GM19324 (cell line): Measurements from ENCODE around the gene TCF3.
A peak's percentile ranks its signal among the peaks of the same experiment; 100 is the strongest.
"Not testable (repeated sequence)": the region's sequence is repeated elsewhere in the genome, so short reads cannot be mapped to it uniquely, and the experiment has no call there.

Experiments
- ATAC-seq: cut with Tn5 transposase; IDR thresholded peaks from one replicate; pipeline ENCODE4 v1.9.1; 2021; ENCODE audit warnings: mild to moderate bottlenecking, moderate library complexity; ENCODE audit not compliant: unreplicated experiment, low FRiP score

The TCF3 gene

DNA sequence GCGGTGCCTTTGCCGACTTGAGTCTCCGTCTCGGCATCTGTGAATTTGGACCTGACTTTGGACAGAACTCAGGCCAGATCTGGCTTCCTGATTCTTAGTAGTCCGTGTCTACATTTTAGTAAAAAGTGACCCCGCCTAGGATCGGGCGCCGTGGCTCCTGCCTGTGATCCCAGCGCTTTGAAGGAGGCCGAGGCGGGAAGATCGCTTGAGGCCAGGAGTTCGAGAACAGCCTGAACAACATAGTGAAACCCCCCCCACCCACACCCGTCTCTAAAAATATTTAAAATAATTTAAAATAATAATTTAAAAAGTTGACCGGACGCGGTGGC is 849 bp upstream of the TCF3 start:
- no peak for ATAC-seq

DNA sequence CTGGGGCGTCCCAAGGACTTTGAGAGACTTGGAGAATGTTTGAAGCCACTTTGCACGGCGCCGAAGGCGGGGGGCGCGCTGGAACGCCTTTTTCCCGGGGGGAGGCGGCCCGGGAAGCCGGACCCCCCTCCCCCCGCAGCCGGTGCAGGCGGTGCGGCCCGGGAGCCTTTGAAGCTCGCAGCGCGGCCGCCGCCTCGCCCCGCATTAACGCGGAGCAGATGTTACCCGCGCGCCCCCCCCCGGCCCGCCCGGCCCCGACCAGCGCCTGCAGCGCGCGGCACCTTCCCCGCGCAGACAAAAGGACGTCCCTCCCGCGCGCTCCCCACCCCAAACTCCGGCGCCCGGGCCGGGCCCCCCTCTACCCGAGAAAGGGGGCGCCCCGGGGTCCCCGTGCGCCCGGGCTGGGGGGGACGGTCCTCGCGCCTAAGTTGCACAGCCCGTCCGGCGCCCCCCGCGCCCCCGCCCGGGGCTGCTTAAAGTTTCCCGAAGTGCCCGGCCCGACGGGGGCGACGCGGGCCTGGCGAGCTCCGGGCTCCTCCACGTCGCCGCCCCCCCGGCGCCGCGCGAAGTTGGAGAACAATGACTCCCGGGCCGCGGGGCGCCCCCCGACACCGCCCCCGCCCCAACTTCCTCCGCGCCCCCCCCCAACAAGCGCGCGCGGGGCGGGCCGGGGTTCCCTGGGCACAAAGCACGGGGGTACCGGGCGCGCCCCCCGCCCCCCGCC is 685 bp downstream of the TCF3 start:
- peak; percentile 2 for ATAC-seq

DNA sequence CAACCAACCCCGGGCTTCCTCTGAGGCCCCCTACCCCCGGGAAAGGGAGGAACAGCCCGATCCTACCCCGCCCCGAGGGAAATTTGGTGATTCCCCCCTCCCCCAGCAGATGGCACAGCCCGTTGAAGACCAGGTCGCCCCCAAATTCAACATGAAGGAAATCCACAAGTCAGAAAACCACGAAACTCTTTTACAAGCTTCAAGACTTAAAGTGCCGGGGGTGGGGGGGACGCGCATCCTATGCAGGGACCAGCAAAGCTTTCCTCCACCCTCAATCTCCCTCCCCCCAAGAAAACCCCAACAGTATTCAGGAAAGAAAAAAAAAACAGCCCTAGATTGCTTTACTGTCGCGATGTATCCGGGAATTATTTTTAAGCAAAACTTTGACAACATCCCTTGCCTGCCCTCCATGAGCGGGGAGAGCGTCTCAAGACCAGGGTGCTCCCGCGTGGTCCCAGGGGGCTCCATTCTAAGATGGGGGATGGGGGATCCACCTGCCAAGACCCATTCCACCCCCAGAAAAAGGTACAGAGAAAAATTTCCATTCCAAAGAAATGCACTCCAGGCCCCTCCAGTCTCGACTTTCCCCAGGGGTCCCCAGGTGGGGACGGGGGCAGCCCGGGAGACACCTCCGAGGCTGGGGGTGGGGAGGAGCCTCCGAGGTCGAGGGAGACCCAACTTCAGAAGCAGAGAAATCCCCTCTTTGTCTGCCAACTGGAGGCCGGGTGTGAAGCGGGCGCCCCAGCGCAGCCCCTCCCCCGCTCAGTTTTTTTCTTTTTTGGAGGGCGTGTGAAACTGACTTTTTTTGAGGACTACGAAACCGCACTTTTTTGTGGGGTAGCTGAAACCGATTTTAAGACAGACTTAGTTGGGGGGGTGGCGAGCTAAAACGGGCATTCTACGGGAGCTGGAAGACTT is 1.5 kb downstream of the TCF3 start:
- ATAC-seq, result no peak

DNA sequence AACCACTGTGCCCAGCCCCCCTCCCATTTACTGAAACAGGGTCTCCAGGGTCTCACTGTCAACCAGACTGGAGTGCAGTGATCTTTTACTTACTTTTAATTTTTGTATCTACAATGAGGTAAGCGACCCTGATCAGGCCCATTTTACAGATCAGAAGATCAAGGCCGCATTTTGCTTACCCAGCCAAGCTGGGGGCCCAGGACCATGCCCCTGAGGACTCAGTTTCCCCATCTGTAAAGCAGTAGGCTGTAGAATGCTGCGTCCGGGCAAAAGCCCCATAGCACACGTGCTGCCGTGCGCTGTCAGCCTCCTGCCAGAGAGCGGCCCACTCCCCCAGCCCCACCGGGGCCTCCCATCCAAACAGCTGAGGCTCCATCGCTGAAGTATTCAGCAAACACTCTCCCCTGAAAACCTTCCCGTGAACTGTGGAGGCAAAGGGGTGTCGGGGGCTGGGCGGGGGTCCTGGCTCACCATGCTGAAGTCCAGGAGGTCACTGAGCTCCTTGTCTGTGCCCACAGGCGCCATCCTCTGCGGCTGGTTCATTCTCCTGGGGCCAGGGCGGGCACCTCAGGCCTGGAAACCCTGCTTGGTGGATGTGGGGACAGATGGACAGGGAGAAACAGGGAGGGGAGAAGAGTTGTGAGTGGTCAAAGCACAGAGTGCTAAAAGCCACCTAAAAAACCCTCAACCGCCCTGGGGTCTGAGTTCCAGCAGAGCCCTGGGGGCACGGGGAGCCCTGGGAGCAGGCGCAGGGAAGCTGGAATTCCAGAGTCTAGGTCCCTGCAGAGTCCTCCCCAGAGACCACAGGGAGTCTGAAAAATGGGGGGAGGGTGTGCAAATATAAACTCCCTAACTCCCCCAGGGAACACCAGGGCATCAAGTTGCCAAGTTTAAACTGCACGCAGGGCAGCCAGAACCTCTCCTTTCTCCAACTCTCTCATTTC is 2.4 kb downstream of the TCF3 start:
- ATAC-seq, result no peak

DNA sequence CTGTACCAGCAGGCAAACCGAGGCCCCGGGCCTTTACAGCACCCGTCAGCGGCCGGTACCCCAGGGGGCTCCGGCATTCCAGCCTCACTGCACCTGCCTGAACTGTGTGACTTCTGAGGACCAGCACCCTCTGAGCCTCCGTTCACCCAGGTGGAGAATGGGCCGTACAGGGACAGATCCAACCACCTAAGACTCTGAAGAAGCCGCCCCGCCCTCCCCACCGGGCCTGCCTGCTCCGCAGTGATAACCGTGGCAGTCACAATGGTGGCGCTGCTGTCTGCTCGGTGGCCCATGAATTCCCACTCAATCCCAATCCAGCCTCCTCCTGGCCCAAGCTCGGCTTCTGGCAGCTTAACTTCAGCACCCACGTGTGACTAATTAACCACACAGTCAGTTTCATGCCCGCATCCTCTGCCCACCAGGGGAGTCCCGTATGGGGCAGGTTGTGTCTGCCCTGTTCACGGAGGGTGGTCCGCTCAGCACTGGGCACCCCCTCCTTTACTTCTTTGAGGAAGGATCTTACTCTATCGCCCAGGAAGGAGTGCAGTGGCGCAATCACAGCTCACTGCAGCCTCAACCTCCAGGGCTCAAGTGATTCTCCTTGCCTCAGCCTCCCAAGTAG is 3.4 kb downstream of the TCF3 start:
- ATAC-seq, result peak; percentile 6

DNA sequence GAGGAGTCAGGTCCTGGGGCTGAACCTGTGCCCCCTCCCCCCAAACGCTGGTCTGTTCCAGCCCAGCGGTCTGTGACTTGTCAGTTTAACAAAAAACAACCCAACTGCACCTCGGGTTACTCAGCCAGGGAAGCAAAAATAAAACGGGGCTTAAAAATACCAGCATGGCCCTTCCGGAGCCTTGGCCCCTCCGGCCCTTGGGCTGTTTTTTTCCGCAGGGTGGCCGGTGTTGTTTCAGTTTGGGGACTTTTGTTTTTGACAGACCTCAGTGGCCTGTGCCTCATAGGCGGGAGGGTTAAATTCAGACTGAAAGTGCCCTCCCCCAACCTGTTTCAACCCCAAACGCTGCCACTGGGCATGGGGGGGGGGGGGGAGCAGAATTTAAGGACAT is 4.0 kb downstream of the TCF3 start:
- peak; percentile 18 for ATAC-seq

DNA sequence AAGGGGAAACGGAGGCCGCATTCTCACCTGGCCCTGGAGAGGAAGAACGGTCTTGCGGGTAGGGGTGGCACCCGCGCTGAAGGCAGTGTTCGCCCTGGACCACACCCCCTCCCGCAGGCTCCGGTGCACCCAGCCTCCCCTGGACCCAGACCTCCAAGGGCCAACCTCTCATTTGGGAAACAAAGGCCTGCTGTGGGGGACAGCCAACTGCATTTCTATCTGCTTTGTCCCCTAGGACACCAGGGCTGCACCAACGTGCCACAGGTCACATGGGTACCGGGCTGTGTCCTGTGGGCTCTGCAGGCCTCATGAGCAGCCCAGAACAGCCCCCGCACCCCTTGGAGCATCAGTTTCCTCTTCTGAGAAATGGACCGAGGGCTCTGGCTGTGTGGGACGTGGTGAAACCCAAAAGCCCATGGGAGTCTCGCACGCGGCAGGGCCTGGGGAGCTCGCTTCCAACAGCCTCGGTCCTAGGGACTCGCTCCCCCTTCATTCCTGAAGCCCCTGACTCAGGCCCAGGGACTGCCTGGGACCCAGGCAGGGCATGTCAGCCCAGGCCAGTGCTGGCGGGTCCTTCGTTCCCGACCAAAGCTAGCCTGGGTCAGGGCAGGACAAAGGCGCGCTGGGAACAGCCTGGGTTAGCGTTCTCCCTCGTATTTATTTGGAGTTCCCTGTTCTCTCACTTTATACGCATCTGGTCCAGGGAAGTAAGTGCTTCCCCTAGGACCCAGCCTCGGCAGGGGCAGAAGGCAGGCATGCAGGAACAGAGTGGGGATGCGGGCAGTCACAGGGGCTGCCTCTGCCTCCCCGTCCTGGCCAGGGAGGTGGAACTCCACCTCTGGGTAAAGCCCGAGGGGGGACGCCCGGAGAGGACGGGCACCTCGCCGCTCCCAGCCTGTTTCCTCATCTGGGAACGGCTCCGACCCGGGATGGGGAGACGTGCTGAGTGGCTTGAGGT is 4.6 kb downstream of the TCF3 start:
- no peak for ATAC-seq

DNA sequence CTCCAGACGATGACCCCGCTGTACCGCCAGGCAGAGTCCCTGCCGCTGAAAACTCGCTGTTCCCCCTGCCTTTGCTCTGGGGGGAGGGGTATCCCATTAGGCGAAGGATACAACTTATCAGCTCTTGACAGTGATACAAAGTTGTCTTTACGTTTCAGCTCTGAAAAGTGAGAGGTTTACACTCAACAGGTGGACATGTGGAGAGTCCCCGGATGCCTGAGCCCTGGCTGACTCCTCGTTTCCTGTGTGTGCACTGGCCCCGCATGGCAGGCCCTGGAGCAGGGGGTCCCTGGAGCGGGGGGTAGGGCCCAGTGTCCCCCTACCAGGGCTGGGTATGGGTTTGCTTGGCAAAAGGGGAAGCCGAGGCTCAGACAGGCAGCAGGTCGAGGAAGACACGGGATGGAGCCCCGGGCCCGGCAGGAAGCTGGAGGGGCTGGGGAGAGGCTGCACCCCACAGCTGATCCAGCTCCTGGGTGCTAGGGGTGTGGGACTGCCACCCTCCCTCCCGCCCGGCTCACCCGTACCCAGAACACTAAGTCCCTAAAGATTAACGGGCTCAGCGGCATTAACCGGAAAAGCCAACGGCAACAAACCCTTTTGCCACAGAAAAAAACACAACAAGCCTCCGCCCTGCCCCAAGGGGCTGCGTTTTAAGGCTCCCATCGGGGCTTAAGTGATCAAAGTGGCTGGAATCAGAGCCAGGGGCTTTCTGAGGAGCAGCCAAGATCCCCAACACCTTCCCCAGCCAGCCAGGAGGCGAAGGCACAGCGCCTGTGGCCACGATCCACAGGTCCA is 5.6 kb downstream of the TCF3 start:
- ATAC-seq, result no peak

DNA sequence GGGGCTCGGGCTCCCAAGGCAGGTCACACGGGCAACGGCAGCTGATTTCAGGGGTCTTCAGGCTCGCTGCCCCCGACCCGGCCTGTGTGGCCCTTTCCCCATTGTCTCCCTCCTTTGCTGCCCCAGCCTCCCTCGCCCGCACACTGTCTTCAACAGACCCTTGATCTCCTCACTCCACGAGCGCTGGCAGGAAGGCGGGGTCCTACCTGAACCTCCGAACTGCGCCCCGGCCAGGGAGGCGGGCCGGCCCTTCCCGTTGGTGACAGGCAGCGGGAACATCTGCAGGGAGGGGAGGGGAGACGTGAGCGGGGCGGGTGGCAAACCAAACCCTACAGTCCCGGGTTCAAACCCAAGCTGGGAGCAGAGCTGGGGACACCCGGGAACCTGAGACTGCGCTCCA is 6.3 kb downstream of the TCF3 start:
- ATAC-seq, result no peak

DNA sequence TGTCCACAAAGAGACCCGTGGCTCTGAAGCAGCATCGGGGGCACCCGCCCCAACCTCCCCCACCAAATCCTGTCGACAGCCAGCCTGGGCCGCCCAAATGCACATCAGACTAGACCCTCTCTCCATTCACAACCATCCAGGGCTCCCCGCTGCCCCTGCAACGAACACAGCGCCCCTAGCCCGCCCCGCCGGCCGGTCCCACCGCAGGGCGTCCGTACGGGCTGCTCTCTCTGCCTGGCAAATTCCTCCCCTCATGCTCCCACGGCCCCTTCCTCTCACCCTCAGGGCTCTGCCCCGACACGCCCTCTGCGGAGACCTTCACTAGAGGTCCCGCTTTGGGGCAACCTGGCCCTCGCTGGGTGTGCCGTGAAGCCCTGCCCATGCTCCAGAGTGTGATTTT is 7.1 kb downstream of the TCF3 start:
- no peak for ATAC-seq

DNA sequence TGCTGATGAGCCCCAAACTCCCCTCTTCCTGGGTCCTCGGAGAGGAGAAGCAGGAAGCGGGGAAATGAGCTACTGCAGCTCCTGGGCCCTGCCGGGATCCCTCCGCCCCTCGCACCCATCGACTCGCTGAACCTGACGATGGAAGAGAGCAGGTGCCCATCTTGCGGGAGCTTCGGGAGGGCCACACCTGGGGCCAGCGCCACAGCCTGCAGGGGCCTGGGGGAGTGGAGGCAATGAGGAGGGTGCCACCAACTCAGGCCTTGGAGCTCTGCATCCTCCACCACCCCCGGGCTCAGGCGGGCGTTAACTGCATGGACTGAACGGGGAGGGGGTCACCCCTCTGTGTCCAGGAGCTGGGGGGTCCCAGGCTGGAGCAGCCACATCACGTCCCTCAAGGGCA is 8.3 kb downstream of the TCF3 start:
- ATAC-seq, result no peak

DNA sequence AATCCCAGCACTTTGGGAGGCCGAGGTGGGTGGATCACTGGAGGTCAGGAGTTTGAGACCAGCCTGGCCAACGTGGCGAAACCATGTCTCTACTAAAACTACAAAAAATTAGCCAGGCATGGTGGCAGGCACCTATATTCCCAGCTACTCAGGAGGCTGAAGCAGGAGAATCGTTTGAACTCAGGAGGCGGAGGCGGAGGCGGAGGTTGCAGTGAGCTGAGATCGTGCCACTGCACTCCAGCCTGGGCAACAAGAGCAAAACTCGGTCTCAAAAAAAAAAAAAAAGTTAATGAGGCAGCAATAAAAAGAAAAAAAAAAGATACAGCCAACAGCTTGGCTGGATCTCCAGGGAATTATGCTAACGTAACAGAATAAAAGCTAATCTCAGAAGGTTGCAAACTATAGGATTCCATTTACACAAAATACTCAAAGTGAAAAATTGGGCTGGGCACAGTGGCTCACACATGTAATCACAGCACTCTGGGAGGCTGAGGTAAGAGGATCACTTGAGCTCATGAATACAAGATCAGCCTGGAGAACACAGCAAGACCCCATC is 11.4 kb downstream of the TCF3 start:
- ATAC-seq, result not testable (repeated sequence)

DNA sequence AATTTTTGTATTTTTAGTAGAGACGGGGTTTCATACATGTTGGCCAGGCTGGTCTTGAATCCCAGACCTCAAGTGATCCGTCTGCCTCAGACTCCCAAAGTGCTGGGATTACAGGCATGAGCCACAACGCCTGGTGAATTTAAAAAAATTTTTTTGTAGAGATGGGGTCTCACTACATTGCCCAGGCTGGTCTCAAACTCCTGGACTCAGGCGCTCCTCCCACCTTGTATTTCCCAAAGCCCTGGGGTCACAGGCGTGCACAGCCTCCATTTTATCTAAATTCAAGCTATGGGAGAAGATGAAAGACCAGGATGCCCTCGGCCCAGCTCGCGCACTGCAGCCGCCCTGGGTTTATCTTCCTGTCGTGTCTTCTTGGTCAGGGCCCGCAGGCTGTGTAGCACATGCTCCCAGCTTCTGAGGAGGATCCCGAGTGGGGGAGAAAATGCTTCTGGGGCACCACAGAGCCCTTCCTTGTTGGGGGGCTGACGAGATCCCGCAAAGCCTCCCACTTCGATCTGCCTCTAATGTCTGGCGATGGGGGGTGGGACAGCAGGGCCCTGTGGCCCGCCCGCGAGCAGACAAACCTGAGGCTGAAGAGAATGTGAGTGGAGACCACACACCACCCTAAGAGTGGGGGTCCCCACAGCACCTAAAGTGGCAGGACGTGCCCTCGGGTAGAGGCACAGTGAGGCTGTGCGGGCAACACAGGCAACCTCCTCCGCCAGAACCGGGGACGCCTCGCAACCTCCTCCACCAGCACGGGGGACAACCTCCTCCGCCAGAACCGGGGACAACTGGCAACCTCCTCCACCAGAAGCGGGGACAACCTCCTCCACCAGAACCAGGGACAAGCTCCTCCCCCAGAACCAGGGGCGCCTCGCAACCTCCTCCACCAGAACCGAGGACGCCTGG is 15.8 kb downstream of the TCF3 start:
- no peak for ATAC-seq

DNA sequence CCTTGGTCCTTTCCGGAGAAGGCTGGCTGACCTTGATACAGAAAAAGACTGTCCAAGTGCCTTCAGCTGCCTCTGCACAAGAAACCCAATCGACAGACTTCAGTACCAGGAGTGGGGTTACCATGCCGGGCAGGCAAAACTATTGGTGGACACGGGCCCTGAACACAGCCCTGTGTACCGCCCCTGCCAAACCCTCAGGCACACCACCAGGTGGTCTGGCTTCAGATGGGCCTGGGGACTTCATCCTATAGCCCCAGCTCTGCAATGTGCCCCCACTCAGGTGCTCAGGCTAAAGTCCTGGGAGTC is 17.5 kb downstream of the TCF3 start:
- no peak for ATAC-seq

DNA sequence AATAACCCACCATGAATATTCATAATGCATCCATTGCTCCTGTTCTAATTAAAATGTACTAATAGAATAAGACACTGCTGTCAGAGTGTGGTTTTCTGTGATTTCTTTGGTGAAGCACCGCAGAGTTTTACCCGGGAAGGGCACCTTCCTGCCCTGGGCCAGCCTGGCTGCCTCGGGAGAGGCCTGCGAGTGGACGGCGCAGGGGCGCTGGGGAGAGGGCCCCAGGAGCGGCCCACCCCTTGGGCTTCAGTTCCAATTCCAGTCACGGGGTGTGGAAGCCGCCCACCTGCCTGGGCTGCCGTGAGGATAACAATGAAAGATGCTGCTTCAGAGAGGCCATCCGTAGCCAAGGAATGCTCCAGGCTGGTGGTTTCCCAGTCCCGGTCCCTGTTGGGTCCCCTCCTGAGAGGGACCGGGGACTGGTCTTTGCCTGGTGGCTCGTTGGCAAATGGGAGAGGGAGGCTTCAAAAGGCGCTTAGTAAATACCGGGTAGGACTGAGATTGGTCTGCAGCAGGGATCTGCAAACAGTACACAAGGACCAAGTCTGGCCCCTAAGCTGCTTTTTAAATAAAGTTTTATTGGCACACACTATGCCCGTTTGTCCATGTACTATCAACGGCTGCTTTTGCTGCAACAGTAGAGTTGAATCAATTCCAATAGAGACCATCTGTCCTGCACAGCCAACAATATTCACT is 18.0 kb downstream of the TCF3 start:
- ATAC-seq, result no peak

DNA sequence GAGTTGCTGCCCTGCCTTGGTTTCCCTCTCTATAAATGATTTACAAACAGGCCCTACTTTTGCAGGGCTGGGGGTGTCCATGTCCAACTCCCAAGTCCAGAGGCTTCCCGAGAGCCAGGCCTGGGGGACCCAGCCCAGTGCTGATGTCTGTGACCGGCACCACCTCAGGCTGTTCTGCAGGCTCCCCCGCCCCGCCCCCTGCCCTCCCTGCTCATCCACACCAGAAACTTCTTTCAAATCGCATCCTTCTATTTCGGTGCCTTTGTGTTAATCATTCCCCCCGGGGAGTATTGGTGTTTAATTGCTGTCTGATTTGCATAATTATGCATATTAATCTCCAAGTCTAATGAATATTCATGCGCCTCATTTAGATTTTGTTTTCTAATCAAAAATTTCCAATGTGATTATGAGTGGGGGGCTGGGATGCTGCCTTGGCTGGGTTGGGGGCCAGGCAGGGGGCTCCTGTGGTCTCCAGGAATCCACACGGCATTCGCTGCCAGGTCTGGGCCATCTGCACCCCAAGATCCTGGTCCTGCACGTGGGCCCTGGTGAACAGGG is 19.1 kb downstream of the TCF3 start:
- ATAC-seq, result no peak
